ENCODE results near the gene LORICRIN. TPM values are rescaled to one million over a fixed set of nuclear protein-coding genes. Genes with fewer than 3 reads are reported as not detected.
"Not testable (repeated sequence)": the region's sequence is repeated elsewhere in the genome, so short reads cannot be mapped to it uniquely, and the experiment has no call there.

LORICRIN gene
- total and polyA plus RNA-seq, 2 experiments from 2014 or later: not detected

DNA sequence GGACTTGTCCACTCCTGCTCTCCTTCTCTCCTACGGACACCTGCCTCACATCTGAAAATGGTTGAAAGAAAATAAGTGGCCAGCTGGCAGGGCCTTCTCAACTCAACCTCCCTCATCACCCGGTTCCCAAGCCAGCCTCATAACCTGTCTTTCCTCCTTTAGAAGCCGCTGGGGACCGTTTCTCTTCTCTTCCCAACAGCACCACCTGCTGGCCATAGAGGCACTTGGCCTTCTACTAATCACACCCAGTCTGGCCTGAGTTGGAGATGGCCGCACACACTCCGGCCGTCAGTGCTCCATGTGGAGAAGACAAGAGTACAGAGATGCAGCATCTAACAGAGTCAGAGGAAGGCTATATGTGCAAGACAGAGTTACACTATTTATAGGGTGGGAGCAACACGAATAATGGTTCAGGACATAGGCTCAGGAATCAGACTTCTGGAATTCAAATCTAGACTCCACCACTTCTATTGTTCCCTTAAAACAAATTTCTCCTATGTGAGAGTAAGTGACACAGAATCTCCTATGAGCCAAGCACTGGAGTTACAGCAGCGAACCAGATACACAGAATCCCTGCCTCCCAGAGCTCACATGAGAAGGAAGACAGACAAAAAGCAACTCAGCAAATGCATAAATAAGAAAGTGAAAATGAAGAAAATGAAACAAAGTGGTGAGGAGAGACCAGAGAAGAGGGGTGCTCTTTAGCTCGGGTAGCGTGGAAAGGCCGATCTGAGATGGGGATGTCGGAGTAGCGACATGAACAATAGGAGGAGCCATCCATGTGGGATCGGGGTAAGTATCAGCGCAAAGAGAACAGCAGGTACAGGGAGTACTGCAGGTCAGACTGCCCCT, 36.2 kb upstream of the LORICRIN start:
- H2AFZ ChIP-seq; H3K4me1 ChIP-seq (ENCODE audit: insufficient read depth); H3K4me2 ChIP-seq; H4K20me1 ChIP-seq (ENCODE audit: insufficient read depth, poor library complexity, severe bottlenecking); H3K9me2 ChIP-seq (replicated peaks; ENCODE audit: insufficient read depth); H3K36me3 ChIP-seq (replicated peaks; ENCODE audit: insufficient read depth, low read depth); H3K79me2 ChIP-seq; H3K9me3 ChIP-seq (ENCODE audit: low read depth); H3K27ac ChIP-seq; H3K27me3 ChIP-seq; H3K4me3 ChIP-seq: not testable (repeated sequence)
- DNase-seq (ENCODE audit: low spot score): peak; percentile 34
- 60% methylated on average over 16 of the region's 16 CpGs for WGBS (ENCODE audit: low lambda C conversion rate, missing lambda C conversion rate)
- peak; percentile 38 for TF ChIP-seq CTCF (IDR thresholded peaks at IDR 0.05; ENCODE audit: poor library complexity)

- H3K36me3 ChIP-seq (replicated peaks; ENCODE audit: insufficient read depth, low read depth): no peaks in the 10 kb centered on the region
- H3K27ac ChIP-seq: no peak overlapping the region
- DNase-seq (ENCODE audit: low spot score): no peak
- 49% methylated on average over 2 of the region's 2 CpGs for WGBS (ENCODE audit: low lambda C conversion rate, missing lambda C conversion rate)
- H3K9me2 ChIP-seq (replicated peaks; ENCODE audit: insufficient read depth): no peaks in the 10 kb centered on the region
- H3K4me2 ChIP-seq: no peak overlapping the region
- no peaks in the 10 kb centered on the region for H3K4me1 ChIP-seq (ENCODE audit: insufficient read depth)
- TF ChIP-seq CTCF (IDR thresholded peaks at IDR 0.05; ENCODE audit: poor library complexity) (no peak), EZH2 (IDR thresholded peaks at IDR 0.05; ENCODE audit: borderline replicate concordance) (no peak), EZH2phosphoT487 (IDR thresholded peaks at IDR 0.05; ENCODE audit: low read depth, severe bottlenecking, unreplicated experiment) (no peak)
- no peak overlapping the region for H2AFZ ChIP-seq
- no peaks in the 10 kb centered on the region for H3K79me2 ChIP-seq
- no peak overlapping the region for H3K4me3 ChIP-seq
- H4K20me1 ChIP-seq (ENCODE audit: insufficient read depth, poor library complexity, severe bottlenecking): no peaks in the 10 kb centered on the region
- H3K27me3 ChIP-seq: no peaks in the 10 kb centered on the region
- no peaks in the 10 kb centered on the region for H3K9me3 ChIP-seq (ENCODE audit: low read depth)
These were observed 31.7 kb upstream of the LORICRIN start for GRCh38 chr1:153227810-153228209.

GRCh38 chr1:153228491-153228890, 31.0 kb upstream of the LORICRIN start:
- no peak for DNase-seq (ENCODE audit: low spot score)
- Histone ChIP-seq H3K4me2 (no peak overlapping the region), H3K4me3 (no peak overlapping the region), H3K9me2 (replicated peaks; ENCODE audit: insufficient read depth) (no peaks in the 10 kb centered on the region), H3K27me3 (no peaks in the 10 kb centered on the region), H3K4me1 (ENCODE audit: insufficient read depth) (no peaks in the 10 kb centered on the region), H3K79me2 (no peaks in the 10 kb centered on the region), H3K27ac (no peak overlapping the region), H4K20me1 (ENCODE audit: insufficient read depth, poor library complexity, severe bottlenecking) (no peaks in the 10 kb centered on the region), H3K9me3 (ENCODE audit: low read depth) (no peaks in the 10 kb centered on the region), H3K36me3 (replicated peaks; ENCODE audit: insufficient read depth, low read depth) (no peaks in the 10 kb centered on the region), H2AFZ (no peak overlapping the region)
- no peak for TF ChIP-seq CTCF (IDR thresholded peaks at IDR 0.05; ENCODE audit: poor library complexity)
- no peak for TF ChIP-seq EZH2phosphoT487 (IDR thresholded peaks at IDR 0.05; ENCODE audit: low read depth, severe bottlenecking, unreplicated experiment)
- no peak for TF ChIP-seq EZH2 (IDR thresholded peaks at IDR 0.05; ENCODE audit: borderline replicate concordance)
- WGBS (ENCODE audit: low lambda C conversion rate, missing lambda C conversion rate): 95% methylated on average over 1 of the region's 1 CpG

All from hepatocyte (in vitro differentiated cells).